Activated naive CD8-positive, alpha-beta T cell treated with anti-CD3 and anti-CD28 coated beads, Interleukin-2, amount 50 U/mL, for 16 hours (primary cell): Measurements from ENCODE around the gene NCKAP1.

Source experiments
- DNase-seq: peaks from one replicate; pipeline ENCODE4 v3.0.0-alpha.2; 2020; ENCODE audit warnings: low read depth, low spot score

Gene NCKAP1

DNA sequence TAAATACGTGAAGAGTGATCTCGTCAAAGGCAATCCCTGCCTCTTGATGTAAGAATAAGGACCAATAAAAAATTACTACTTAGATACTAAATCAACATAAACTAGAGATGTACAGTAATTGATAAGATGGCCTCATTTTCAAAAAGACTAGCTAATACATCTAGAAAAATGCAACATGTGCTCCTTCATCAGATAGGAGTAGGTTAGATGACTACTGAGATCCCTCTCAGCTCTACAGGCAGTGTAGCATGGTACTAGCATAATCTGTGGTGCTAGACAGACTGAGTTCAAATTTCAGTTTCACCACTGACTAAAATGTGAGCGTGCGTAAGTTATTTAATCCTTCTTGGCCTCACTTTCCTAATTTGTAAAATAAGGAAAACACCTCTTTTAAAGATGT is 89.2 kb downstream of the NCKAP1 start:
- DNase-seq = no peak

GRCh38 chr2:182946958-182947369 is 91.3 kb downstream of the NCKAP1 start:
- DNase-seq = no peak

- no peak for DNase-seq
These were observed 94.9 kb downstream of the NCKAP1 start for GRCh38 chr2:182943339-182943738.

- no peak for DNase-seq
These were observed 95.5 kb downstream of the NCKAP1 start for GRCh38 chr2:182942756-182943155.

DNA sequence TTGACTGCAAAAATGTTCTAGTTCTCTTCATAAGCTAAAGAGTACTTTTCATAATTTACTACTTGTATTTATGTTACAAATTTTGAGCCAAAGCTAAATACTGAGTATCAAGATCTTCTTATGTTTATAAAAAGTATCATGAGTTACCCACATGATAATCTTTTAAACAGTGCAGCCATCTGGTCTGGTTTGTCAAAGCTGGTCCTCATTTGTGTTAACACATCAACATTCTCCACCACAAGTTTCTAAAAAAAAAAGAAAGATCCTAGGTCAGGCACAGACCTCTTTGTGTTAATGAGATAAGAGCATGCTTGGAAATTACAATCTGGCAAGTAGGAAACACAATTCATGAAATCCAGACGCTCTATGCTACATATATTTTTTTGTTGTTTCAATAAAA is 96.3 kb downstream of the NCKAP1 start:
- DNase-seq = no peak

DNA sequence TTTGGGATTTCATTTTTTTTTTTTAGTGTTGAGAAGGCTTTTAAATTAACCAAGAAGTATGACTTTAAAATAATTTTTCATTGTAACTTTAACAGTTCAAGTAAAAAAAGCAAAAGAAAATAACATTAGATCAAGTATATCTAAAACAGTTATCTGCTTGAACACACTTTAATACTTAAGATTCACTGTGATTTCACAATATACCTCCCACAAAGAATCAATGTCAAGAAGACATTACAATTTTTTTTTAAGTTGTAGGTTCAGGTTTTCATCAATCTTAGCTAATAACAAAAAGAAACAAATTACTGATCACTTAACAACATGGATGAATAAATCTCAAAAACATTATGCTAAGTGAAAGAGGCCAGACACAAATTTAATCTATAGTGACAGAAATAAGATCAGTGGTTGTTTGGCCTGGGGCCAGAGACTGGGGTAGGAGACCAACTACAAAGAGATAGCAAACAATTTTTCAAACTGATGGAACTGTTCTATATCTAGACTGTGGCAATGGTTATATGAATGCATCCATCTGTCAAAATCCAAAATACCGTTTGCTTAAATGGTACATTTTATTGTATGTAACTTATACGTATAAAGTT is 97.0 kb downstream of the NCKAP1 start:
- no peak for DNase-seq

- DNase-seq = no peak
These were observed 100.4 kb downstream of the NCKAP1 start for GRCh38 chr2:182937870-182938269.

GRCh38 chr2:182933629-182934028 is 104.6 kb downstream of the NCKAP1 start:
- DNase-seq = no peak

GRCh38 chr2:182929972-182930371 is 108.3 kb downstream of the NCKAP1 start:
- DNase-seq = no peak

DNA sequence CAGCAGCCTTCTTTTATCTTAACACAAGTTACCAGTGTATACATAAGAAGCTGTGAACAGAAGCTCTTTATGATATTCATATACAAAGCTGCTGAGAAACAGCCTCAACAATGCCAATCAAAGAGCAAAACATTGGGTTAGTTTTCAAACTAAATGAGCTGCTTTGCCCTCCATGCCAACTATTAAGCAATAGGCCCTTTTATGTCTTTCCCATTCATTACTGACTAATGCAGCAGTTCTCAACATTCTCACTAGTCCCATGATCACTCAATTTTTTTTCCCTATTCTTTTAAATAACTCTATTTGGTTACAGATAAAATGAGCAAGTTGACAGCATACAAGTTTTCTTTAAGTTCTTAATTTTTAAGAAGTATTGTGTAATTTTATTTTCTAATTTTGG is 114.0 kb downstream of the NCKAP1 start:
- DNase-seq = no peak

- DNase-seq = no peak
These were observed 117.0 kb downstream of the NCKAP1 start for GRCh38 chr2:182921234-182921633.

DNA sequence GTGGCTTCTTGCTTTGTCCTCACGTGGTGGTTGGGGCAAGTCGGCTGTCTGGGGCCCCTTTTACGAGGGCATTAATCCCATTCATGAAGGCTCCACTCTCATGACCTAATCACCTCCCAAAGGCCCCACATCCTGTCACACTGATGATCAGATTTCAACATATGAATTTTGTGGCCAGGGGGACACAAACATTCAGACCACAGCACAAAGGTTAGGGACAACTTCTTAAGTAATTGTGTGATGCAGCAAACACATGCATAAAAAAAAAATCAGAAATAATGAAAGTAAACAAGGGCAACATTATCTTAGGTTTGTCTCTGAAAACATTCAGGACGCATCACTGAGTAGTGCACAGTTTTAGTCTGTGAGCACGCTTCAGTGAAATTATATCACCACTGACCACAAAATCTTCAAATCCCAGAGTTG is 117.6 kb downstream of the NCKAP1 start:
- DNase-seq = no peak

GRCh38 chr2:182920089-182920488 is 118.2 kb downstream of the NCKAP1 start:
- DNase-seq = no peak

DNA sequence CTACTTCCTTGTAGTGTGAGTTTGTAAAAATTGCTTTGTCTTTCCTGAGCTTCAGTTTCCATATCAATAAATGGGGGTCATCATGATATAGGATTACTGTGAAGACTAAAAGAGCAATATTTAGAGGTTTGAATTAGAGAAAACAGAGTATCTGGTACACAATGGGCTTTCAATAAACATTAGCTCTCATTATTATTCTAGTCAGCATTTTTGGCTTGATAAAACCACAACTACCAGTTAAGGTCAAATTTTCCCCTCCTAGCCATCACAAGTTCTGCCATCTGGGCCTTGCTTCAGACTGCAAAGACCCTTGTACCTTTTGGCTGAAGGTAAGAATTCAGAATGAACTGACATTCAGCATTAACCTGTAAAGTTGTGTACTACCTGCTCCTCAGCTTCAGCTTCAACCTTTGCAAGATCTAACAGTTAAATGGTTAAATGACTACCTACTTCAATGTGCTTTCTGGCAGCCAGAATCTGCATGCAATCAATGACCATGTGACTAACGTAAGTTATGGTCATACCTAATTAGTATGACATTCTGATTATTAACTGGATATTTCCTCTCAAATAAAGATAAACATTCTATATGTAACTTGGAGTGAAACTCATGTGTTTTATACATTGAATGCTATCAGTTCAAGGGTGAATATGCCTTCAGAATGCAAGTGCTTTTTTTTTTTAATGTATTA is 119.2 kb downstream of the NCKAP1 start:
- DNase-seq = no peak

DNA sequence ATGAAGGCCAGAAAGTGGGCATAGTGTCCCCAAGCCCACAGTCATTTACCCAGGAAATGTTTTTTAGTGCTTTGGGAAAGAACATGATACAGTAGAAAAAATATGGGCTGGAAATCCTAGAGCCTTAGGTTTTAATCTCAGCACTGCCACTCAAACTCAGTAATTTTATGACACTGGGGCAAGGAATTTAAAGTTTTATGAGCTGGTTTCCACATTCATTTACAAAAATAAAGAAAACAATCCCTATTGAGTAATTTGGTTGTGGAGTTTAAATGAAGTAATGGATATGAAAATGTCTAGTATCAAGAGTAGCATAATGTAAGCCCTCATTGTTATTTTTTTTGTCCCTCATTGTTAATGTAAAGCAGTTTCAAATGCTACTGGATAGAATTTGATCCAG is 120.3 kb downstream of the NCKAP1 start:
- no peak for DNase-seq

DNA sequence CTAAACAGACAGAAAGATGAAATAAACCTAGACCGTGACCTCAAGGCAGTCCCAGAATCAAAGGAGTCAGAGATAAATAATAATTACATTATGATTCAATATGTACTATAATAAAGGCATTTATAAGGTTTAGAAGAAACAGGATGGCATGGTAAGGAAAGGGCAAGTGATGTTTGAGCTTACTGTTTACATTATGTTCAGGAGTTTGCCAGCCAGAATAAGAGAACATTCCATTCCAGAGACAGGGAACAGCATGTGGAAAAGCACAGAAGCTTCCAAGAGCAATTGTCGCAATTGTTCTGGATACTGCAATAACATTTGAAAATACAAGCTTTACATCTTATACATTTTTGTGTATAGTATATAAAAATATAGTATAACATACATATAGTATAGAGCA is 121.8 kb downstream of the NCKAP1 start:
- DNase-seq = no peak

DNA sequence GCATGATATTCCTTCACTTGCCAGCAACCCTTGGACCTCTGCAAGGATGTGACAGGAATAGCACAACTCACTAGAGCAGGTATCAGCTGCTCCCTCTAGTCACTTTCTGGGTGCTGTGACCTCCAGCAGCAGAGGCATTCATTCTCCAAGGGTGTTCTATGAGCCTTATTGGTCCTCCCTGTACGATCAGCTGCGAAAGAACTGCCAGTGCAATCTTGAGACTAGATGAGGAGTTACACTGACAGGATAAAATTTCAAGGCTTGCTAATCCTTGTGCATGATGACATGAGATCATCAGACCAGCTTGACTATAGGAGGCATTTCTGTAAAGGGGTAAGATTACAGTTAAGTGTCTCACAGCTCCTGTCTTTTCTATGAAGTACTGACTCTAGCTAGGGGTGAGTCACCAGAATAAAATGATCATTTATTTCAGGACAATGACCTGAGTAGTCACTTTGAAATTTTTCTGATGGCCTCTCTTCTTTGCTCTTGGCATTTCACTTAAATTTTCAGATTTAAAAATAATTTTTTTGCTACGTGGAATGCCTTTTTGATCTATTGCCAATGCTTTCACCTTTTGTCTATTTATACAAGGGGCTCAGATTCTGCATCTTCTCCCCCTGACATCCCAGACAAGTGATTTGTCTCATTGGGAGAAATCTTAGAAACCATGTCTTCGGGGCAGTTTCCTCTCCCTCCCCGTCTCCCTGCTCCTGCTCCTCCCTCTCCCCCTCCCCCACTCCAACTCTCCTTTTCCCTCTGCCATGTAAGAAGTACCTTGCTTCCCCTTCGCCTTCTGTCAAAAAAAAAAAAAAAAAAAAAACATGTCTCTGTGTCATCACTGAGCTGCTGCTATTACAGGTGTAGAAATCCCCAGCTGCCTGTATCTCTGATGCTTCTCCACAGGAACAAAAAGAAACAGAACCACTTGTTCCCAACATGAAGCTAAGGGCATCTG is 122.6 kb downstream of the NCKAP1 start:
- no peak for DNase-seq

DNA sequence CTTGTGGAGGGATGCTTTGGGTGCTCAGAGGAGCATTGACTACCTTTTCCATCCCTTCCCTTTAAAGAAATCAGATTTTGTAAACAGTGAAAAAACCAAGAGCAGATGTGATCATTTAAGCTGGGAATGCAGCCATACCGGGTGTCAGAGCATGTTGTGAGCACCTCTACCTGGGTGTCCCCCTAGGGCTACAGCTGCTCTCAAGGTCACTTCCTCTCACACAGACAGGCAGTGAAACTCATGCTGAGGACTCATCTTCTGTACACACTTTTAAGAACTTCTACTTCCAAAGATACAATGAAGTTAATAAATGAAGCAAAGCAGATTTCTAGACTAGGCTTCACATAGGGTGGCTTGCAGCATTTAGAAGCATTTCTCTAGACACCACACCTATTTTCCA is 123.4 kb downstream of the NCKAP1 start:
- no peak for DNase-seq

- no peak for DNase-seq
These were observed 125.2 kb downstream of the NCKAP1 start for GRCh38 chr2:182913064-182913463.

DNA sequence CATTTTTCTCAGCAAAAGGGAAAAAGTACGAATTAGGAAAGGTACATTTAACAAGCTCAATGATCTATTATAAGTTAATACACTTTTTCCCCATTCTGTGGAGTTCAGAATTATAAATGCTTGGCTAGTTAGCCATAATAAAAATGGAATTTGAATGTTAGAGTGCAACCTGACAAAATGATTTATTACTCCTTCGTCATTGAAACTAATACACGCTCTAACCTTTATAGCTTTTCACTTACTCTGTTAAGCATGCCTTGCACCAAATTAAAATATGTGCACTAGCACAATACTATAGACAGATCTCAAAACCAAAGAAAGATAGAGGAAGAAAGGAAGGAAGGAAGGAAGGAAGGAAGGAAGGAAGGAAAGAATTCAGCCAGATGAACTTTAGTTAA is 125.7 kb downstream of the NCKAP1 start:
- no peak for DNase-seq

DNA sequence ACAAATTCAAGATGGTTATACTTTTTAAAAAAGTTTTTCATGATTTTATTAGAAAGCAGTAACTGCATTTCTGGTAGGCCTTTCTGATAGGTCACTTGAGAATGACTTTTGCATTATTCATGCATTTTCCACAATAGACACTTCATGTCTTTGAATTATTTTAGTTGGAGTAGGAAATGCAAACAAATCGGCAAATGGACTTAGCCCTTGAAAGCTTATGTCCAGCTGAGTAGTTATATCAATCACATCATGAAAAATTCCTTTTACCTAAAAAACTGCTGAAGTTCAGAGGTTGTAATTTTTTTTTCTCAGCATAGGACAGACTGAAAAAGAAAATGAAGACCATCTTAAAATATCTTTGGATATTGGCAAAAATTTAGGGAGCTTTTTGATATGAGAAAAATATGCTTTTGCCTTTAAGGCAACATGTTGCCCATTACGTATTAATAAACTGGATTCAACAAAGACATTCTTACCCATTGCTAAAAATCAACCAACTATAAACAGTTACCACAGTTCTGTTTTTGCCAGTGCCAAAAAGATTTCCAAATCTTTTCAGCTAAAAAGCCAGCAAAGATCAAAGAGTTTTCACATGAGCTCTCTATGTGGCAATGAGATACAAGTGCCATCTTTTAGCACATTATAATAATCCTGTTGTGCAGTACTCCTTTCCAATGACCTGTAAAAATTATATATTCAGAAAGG is 126.3 kb downstream of the NCKAP1 start:
- DNase-seq = no peak

DNA sequence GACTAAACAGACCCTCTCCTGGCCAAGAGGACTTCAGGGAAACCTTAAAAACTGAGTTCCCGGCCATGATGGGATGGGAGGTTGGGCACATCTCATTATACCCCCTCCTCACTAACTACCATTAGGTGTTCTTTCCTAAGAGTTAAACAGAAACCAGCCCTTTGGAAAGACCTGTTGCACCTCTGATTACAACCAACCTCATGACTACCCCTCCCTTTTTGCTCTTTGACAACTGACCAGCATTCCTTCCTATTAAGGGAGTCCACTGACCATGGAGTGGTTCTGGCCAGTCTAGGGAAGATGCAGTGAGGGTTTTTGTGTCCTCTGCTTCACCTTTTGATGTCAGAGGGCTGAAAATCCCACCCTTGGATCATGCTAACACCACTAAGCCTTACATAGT is 127.3 kb downstream of the NCKAP1 start:
- DNase-seq = no peak
